Suprapubic skin (tissue), 4 donors: ENCODE results near the gene TFDP1. TPM values are rescaled to one million over a fixed set of nuclear protein-coding genes. Genes with fewer than 3 reads are reported as not detected.
A peak's percentile ranks its signal among the peaks of the same experiment; 100 is the strongest.

Source experiments
- DNase-seq, 2 donors: peaks; one replicate each; pipeline ENCODE4 v3.0.0-alpha.2; 2019; ENCODE audit warnings: low spot score in 2 of 2
- H3K27ac ChIP-seq: fragments of 200-600 bp; sonication (generic); one replicate; pipeline ENCODE4 v1.5.1; 2019
- H3K27me3 ChIP-seq: fragments of 200-600 bp; sonication (generic); one replicate; pipeline ENCODE4 v1.5.1; 2019
- H3K36me3 ChIP-seq: fragments of 200-600 bp; sonication (generic); one replicate; pipeline ENCODE4 v1.5.1; 2019
- H3K4me1 ChIP-seq: fragments of 200-600 bp; sonication (generic); one replicate; pipeline ENCODE4 v1.5.1; 2019
- H3K4me3 ChIP-seq: fragments of 200-600 bp; sonication (generic); one replicate; pipeline ENCODE4 v1.5.1; 2019; ENCODE audit warnings: mild to moderate bottlenecking
- H3K9me3 ChIP-seq: fragments of 200-600 bp; sonication (generic); one replicate; pipeline ENCODE4 v1.5.1; 2019
- CTCF ChIP-seq, 2 donors: fragments of 200-600 bp in 1 of 2; fragments of 450-650 bp in 1 of 2; sonication (generic) in 1 of 2; IDR thresholded peaks; one replicate each; pipeline ENCODE4 v1.5.1; 2016 to 2019; ENCODE audit warnings: antibody characterized with exemption in 2 of 2, mild to moderate bottlenecking in 1 of 2, moderate library complexity in 1 of 2
- EP300 ChIP-seq: sonication (generic); formaldehyde crosslinking; IDR thresholded peaks from one replicate; pipeline ENCODE4 v1.6.1; 2017; ENCODE audit warnings: antibody characterized with exemption
- POLR2A ChIP-seq, 2 donors: fragments of 450-650 bp; IDR thresholded peaks; one replicate each; pipeline ENCODE4 v1.6.1; 2017; ENCODE audit warnings: antibody characterized with exemption in 2 of 2, mild to moderate bottlenecking in 2 of 2, moderate library complexity in 2 of 2
- POLR2AphosphoS5 ChIP-seq, 3 donors: sonication (generic); formaldehyde crosslinking; IDR thresholded peaks; one replicate each; pipeline ENCODE4 v1.6.1; 2017; ENCODE audit warnings: antibody characterized with exemption in 3 of 3
- WGBS: methylation state at CpG from one replicate; pipeline ENCODE4 v1.1.5; 2018; 5-methylcytosine and 5-hydroxymethylcytosine counted together
- total RNA-seq, 4 donors: library from RNA; depleted of rRNA; stranded (reverse); fragments of >200 nt; gene quantifications; one replicate each; pipeline ENCODE4 v1.1.0, GENCODE V29; 2016

TFDP1 gene
- total RNA-seq, 4 donors from 2014 or later, result 47.5 to 63.3 (median 52.0) TPM

- H3K36me3 ChIP-seq, result no peaks in the 10 kb centered on the region
- peaks cover 24% of the 10 kb centered on the region for H3K4me1 ChIP-seq
- TF ChIP-seq CTCF (IDR thresholded peaks at IDR 0.05), result no peak
- 93% methylated on average over 17 of the region's 17 CpGs for WGBS
- DNase-seq, result peak; percentile 41 to 51
- no peak overlapping the region for H3K27ac ChIP-seq
- H3K27me3 ChIP-seq, result no peaks in the 10 kb centered on the region
- no peaks in the 10 kb centered on the region for H3K9me3 ChIP-seq
- no peak overlapping the region for H3K4me3 ChIP-seq
These were observed 64.7 kb downstream of the TFDP1 start for GRCh38 chr13:113649212-113649611.

GRCh38 chr13:113650275-113650674, 65.7 kb downstream of the TFDP1 start:
- Histone ChIP-seq H3K27ac (no peak overlapping the region), H3K27me3 (no peaks in the 10 kb centered on the region), H3K4me3 (peak overlapping the region; percentile 17), H3K9me3 (no peaks in the 10 kb centered on the region), H3K4me1 (peaks cover 24% of the 10 kb centered on the region), H3K36me3 (no peaks in the 10 kb centered on the region)
- 55% methylated on average over 14 of the region's 15 CpGs for WGBS
- DNase-seq, result peak; percentile 39 to 73
- TF ChIP-seq EP300 (no peak), POLR2A (IDR thresholded peaks at IDR 0.05) (no peak), POLR2AphosphoS5 (IDR thresholded peaks at IDR 0.05) (no peak), CTCF (IDR thresholded peaks at IDR 0.05) (no peak)

- H3K27ac ChIP-seq, result no peak overlapping the region
- peak overlapping the region; percentile 17 for H3K4me3 ChIP-seq
- DNase-seq, result peak; percentile 48 to 67
- peaks cover 24% of the 10 kb centered on the region for H3K4me1 ChIP-seq
- H3K36me3 ChIP-seq, result no peaks in the 10 kb centered on the region
- TF ChIP-seq EP300 (no peak), POLR2A (IDR thresholded peaks at IDR 0.05) (no peak), POLR2AphosphoS5 (IDR thresholded peaks at IDR 0.05) (no peak), CTCF (IDR thresholded peaks at IDR 0.05) (no peak)
- WGBS, result 86% methylated on average over 16 of the region's 16 CpGs
- no peaks in the 10 kb centered on the region for H3K9me3 ChIP-seq
- no peaks in the 10 kb centered on the region for H3K27me3 ChIP-seq
These were observed 66.2 kb downstream of the TFDP1 start for GRCh38 chr13:113650731-113651148.

GRCh38 chr13:113651511-113652403, 67.2 kb downstream of the TFDP1 start:
- H3K9me3 ChIP-seq, result no peaks in the 10 kb centered on the region
- 92% methylated on average over 18 of the region's 37 CpGs for WGBS
- H3K36me3 ChIP-seq, result no peaks in the 10 kb centered on the region
- TF ChIP-seq CTCF (IDR thresholded peaks at IDR 0.05), result no peak
- no peak for TF ChIP-seq POLR2A (IDR thresholded peaks at IDR 0.05)
- TF ChIP-seq EP300, result no peak
- no peak for TF ChIP-seq POLR2AphosphoS5 (IDR thresholded peaks at IDR 0.05)
- no peaks in the 10 kb centered on the region for H3K27me3 ChIP-seq
- no peak overlapping the region for H3K4me3 ChIP-seq
- peaks cover 24% of the 10 kb centered on the region for H3K4me1 ChIP-seq
- peak; percentile 52 to 77 for DNase-seq
- no peak overlapping the region for H3K27ac ChIP-seq

- 92% methylated on average over 24 of the region's 24 CpGs for WGBS
- peak in 1 of 2 donors; percentile 63 for DNase-seq
These were observed 68.1 kb downstream of the TFDP1 start for GRCh38 chr13:113652404-113653263.

More at GRCh38 chr13:113652404-113653263, 68.1 kb downstream of the TFDP1 start:
- peaks cover 15% of the 10 kb centered on the region for H3K4me1 ChIP-seq
- H3K9me3 ChIP-seq, result no peaks in the 10 kb centered on the region
- H3K27ac ChIP-seq, result no peak overlapping the region
- TF ChIP-seq POLR2A (IDR thresholded peaks at IDR 0.05) (no peak), CTCF (IDR thresholded peaks at IDR 0.05) (no peak), POLR2AphosphoS5 (IDR thresholded peaks at IDR 0.05) (no peak), EP300 (no peak)
- H3K4me3 ChIP-seq, result no peak overlapping the region
- H3K27me3 ChIP-seq, result no peaks in the 10 kb centered on the region
- no peaks in the 10 kb centered on the region for H3K36me3 ChIP-seq
